Measurements from ENCODE around the gene LCE1A.
A peak's percentile ranks its signal among the peaks of the same experiment; 100 is the strongest.

Gene LCE1A

DNA sequence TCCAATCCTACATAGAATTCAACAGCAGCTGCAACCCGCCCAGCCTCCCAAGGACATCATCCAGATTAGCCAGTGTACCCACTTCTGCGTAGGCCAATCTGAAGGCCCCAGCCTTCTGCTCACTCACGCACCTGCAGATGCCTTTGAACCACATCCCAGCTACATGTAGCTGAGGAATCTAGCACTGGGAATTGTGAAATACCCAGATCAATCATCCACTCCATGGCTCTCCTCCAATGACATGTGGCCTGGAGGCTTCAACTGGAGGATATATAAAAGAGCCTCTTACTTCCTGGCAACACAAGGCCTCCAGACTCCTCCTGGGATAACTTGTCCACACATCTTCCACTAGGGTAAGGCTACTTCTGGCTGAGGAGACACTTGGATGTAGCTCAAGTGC is 15.3 kb downstream of the LCE1A start, which contains the start of gene LCE6A:
Gene LCE6A (plus strand): TSS at position 301 of the 400 bp plus-strand sequence. CDS start 665 bp downstream, outside the sequence.
- TF ChIP-seq, protein P1, sequence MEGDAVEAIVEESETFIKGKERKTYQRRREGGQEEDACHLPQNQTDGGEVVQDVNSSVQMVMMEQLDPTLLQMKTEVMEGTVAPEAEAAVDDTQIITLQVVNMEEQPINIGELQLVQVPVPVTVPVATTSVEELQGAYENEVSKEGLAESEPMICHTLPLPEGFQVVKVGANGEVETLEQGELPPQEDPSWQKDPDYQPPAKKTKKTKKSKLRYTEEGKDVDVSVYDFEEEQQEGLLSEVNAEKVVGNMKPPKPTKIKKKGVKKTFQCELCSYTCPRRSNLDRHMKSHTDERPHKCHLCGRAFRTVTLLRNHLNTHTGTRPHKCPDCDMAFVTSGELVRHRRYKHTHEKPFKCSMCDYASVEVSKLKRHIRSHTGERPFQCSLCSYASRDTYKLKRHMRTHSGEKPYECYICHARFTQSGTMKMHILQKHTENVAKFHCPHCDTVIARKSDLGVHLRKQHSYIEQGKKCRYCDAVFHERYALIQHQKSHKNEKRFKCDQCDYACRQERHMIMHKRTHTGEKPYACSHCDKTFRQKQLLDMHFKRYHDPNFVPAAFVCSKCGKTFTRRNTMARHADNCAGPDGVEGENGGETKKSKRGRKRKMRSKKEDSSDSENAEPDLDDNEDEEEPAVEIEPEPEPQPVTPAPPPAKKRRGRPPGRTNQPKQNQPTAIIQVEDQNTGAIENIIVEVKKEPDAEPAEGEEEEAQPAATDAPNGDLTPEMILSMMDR (conservative IDR thresholded peaks at IDR 0.05; ENCODE audit: low read length): no peak
- H3K4me3 ChIP-seq (ENCODE audit: low read length): no peak within 1 kb of the TSS
- DNase-seq (ENCODE audit: low read depth): no peak

DNA sequence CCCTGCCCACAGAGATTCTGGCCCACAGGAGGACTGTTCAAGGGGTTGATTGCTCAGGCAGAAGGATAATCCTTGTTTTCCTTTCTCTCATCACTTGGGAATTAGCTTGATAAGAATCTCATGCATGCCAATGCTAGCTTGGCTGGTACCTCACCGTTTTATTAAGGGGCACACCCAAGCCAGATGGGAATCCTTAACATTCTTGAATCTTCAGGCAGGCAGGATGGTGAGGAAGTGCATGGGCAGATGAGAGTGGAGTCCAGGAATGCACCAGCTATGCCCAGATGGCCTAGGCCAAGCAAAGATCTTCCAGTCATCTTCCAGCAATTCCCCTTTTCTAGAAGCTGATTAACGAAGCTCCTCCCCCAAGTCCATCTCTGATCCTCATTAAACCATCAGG is 28.4 kb downstream of the LCE1A start:
- TF ChIP-seq, protein P1 (conservative IDR thresholded peaks at IDR 0.05; ENCODE audit: low read length): no peak
- H3K4me3 ChIP-seq (ENCODE audit: low read length): no peak overlapping the region
- DNase-seq (ENCODE audit: low read depth): peak; percentile 41

DNA sequence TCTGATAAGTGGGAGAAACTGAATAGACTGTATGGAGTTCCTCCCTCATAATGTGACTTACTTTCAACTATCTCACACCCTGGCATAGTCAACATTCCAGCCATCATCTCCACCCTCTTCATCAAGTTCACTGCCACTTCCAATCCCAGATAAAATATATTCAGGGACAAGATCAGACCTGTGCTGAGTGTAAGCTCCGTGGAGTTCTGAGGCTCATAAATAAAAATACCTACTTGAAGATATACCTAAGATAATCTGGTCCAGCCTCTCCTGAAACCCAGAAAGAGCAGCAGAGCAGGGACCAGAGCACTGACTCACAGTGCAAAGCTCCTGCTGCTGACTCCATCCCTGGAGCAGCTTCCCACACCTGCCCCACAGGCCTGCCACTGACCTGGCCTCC is 30.8 kb downstream of the LCE1A start:
- no peak for DNase-seq (ENCODE audit: low read depth)
- no peak overlapping the region for H3K4me3 ChIP-seq (ENCODE audit: low read length)
- TF ChIP-seq, protein P1 (conservative IDR thresholded peaks at IDR 0.05; ENCODE audit: low read length): no peak

DNA sequence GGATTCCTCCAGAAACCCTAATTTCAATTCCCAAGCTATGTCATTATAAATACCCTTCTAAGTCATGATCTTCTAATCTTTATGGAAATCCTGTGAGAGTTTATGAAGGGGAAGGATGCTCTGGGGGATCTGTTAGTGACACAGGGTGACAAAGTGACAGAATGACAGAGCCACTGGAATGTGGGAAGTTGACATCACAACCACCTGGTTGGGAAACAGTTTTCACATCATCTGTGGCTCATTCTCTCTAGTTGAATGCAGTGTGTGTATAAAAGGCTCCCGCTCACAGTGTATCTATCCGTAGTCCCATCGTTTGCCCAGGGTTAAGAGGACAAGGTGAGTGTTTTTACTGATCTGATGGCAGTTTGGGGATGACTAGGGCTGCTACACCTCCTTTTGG is 32.4 kb downstream of the LCE1A start, which contains the start of gene LCE7A:
Gene LCE7A (plus strand): TSS at position 301 of the 400 bp plus-strand sequence. CDS start 702 bp downstream, outside the sequence.
- TF ChIP-seq, protein P1 (conservative IDR thresholded peaks at IDR 0.05; ENCODE audit: low read length): no peak
- no peak for DNase-seq (ENCODE audit: low read depth)
- H3K4me3 ChIP-seq (ENCODE audit: low read length): no peak within 1 kb of the TSS

DNA sequence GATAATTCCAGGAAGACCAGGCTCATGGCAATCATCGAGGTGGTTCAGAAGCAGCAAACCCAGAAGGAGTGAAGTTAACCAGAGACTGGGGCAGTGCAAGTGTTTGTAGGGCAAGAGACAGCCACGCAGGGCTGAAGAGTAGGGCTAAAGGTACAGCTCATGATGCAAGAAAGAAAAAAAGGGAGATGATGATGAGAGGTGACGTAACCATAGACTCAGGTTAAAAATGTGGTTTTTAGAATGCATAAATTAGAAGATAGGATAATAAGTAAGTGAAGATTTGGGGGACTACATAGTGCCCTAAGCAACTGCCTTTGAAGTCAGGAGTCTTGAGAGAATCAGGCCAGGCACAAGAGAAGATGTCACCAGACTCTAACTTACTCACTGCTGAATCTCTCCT is 32.9 kb downstream of the LCE1A start:
- DNase-seq (ENCODE audit: low read depth): no peak
- TF ChIP-seq, protein P1 (conservative IDR thresholded peaks at IDR 0.05; ENCODE audit: low read length): no peak
- H3K4me3 ChIP-seq (ENCODE audit: low read length): no peak overlapping the region

DNA sequence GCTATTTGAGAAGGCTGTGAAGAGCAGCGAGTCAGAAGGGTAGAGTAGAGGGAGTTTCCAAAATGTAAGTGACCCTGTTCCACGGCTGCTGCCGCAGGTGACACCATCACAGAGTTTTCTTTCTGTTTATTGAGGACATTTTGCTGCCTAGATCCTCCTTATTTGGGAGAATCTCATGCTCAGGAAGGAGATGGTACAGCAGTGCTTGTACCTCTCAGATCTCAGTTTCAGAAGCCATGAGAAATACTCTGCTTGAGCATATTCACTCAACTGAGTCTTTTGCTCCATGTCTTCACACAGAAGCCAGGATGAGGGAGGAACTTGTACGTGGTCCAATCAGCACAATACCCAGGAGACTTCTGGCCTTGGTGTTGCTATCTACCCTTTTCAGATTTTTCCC is 34.1 kb downstream of the LCE1A start:
- no peak overlapping the region for H3K4me3 ChIP-seq (ENCODE audit: low read length)
- no peak for DNase-seq (ENCODE audit: low read depth)
- TF ChIP-seq, protein P1 (conservative IDR thresholded peaks at IDR 0.05; ENCODE audit: low read length): no peak

DNA sequence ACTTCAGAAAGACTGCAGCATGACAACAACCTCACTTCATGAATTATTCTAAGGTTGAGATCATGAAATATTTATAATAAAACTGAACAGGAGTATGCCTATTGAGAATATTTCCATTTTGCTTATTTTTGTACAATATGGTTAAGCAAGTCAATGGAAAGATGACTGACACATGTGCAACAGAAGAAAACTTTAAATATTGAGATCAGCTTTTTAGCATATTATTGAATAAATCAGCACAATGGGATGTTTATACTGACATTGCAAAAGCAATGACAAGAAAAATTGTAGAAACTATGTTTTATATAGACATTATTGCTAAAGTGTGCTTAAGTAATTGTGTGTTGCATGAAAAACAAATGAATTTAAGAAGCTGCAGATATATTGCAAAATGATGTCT is 37.2 kb downstream of the LCE1A start:
- no peak for DNase-seq (ENCODE audit: low read depth)
- H3K4me3 ChIP-seq (ENCODE audit: low read length): no peak overlapping the region
- TF ChIP-seq, protein P1 (conservative IDR thresholded peaks at IDR 0.05; ENCODE audit: low read length): no peak
